Kidney epithelial cell (primary cell): ENCODE results near the gene SHLD1. TPM values are rescaled to one million over a fixed set of nuclear protein-coding genes. Genes with fewer than 3 reads are reported as not detected.

ENCODE experiments used
- DNase-seq: peaks from one replicate; pipeline ENCODE4 v3.0.0-alpha.2; 2010; ENCODE audit warnings: low read depth
- H3K27me3 ChIP-seq: 2 replicates; pipeline ENCODE4 v1.6.0; 2011; ENCODE audit warnings: low read length; ENCODE audit not compliant: control insufficient read depth, insufficient read depth
- H3K36me3 ChIP-seq: 2 replicates; pipeline ENCODE4 v1.5.1; 2011; ENCODE audit warnings: low read length; ENCODE audit not compliant: control insufficient read depth, insufficient read depth
- H3K4me3 ChIP-seq: 2 replicates; pipeline ENCODE4 v1.5.1; 2011; ENCODE audit warnings: low read depth, mild to moderate bottlenecking, control low read depth, low read length
- total RNA-seq: library from RNA; depleted of rRNA; stranded (reverse); fragments of >200 nt; gene quantifications from 2 replicates; pipeline ENCODE4 v1.2.3, GENCODE V29; 2015
- TF ChIP-seq, protein P1 (sequence below): IDR thresholded peaks from 2 replicates; pipeline ENCODE4 v1.5.1; 2011; ENCODE audit warnings: mild to moderate bottlenecking, moderate library complexity, low read length, control low read depth, inconsistent platforms; ENCODE audit not compliant: insufficient read depth, poor library complexity, severe bottlenecking

Gene SHLD1
- total RNA-seq, 1 donor from 2014 or later, result 1.3 TPM

DNA sequence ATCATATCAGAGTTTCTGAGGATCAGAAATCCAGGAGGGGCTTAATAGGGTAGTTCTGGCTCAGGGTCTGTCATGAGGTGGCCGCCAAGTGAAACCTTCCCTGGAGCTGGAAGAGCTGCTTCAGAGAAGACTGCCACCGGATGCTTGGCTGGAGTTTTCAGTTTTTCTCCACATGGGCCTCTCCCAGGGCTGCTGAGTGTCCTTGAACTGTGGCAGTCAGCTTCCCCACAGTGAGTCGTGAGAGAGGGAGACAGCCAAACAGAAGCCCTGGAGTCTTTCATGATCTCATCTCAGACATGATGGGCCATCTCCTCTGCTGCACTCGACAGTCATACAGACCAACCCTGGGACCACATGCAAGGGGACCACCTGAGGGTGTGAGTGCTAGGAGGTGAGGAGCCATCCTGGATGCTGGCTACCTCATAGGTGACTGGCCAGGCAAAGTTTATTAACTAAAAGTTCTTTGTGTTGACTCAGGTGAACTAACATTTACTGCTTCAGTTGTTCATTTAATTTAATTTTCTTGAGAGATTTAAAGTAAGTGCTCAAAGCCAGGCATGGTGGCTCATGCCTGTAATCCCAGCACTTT, 71.5 kb downstream of the SHLD1 start:
- DNase-seq, result no peak
- Histone ChIP-seq H3K27me3 (no peaks in the 10 kb centered on the region), H3K36me3 (no peaks in the 10 kb centered on the region), H3K4me3 (no peak overlapping the region)
- TF ChIP-seq, protein P1, sequence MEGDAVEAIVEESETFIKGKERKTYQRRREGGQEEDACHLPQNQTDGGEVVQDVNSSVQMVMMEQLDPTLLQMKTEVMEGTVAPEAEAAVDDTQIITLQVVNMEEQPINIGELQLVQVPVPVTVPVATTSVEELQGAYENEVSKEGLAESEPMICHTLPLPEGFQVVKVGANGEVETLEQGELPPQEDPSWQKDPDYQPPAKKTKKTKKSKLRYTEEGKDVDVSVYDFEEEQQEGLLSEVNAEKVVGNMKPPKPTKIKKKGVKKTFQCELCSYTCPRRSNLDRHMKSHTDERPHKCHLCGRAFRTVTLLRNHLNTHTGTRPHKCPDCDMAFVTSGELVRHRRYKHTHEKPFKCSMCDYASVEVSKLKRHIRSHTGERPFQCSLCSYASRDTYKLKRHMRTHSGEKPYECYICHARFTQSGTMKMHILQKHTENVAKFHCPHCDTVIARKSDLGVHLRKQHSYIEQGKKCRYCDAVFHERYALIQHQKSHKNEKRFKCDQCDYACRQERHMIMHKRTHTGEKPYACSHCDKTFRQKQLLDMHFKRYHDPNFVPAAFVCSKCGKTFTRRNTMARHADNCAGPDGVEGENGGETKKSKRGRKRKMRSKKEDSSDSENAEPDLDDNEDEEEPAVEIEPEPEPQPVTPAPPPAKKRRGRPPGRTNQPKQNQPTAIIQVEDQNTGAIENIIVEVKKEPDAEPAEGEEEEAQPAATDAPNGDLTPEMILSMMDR, result no peak

DNA sequence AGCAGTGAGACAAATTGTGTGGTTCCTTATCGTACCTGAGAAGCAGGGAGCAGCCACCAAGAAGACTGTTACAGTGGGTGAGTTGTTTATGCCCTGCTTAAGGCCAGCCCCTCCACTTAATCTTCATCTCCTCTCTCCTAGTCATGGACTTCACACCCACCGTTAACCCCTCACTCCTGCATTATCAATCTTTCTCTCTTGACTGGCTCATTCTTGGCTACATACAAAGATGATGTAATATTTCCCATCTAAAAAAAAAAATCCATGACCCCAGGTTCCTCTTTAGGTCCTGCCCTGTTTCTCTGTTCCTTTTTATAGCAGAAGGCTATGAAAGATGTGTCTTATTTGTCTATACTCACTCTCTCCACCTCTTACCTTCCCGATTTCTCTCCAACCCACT, 72.4 kb downstream of the SHLD1 start:
- no peaks in the 10 kb centered on the region for H3K36me3 ChIP-seq
- TF ChIP-seq, protein P1, result no peak
- no peak for DNase-seq
- H3K27me3 ChIP-seq, result no peaks in the 10 kb centered on the region
- H3K4me3 ChIP-seq, result no peak overlapping the region

DNA sequence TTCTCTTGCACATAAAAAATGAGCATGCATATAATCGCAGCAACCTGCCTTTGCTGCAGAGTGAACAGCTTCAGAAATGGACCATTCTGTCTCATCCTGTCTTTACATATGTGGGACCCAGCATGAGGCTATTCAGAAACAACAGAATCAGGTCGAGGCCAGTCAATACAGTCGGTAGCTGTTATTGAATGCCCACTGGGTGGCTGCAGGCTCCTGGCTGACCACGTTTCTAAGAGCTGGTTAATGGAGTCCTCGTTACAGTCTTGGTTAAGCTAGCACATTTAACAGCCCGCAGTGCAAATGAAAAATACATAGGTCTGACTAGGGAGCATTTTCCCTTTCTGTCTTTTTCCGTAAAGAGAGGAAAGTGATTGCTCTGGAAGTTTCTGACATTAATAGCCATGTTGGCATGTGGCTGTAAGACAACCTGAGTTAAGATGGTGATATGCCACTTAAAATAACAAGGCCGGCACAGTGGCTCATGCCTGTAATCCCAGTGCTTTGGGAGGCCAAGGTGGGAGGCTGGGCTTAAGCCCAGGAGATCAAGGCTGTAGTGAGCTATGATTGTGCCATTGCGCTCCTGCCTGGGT, 75.0 kb downstream of the SHLD1 start:
- Histone ChIP-seq H3K4me3 (no peak overlapping the region), H3K27me3 (no peaks in the 10 kb centered on the region), H3K36me3 (no peaks in the 10 kb centered on the region)
- no peak for DNase-seq
- TF ChIP-seq, protein P1, result no peak

DNA sequence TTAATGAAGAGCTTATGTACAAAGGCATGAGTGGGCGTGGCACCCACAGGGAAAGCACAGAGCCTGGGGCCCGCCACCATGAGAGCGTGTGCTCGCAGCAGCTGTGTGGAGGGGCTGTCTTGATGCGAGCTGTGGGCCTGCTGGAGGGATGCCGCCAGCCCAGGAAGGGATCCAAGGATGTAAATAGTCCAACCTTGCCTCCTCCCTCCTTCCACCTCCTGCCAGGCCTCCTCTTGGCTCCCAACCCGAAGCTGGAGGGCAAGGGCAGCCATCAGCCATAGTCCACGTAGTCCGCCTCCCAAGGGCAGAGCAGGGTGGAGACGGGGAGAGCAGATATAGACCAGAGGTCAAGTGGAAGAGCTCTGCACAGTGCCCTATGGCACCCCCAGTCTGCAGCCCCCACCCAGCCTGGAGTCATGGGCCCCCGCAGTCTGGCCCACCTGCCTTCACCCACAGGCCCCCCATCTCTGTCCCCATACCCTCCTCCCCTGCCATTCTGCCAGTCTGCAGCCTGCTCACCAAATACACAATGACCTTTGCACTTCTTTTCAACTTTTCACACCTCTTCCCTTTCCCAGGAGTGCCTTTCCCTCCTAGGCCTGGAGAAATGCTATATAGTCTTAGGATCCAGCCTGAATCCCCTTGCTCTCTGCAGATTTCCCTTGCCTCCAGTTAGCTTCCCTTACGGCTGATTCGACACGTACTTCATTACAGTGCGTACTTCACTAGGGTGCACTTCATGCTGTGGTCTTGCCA, 77.1 kb downstream of the SHLD1 start:
- Histone ChIP-seq H3K36me3 (no peaks in the 10 kb centered on the region), H3K4me3 (no peak overlapping the region), H3K27me3 (no peaks in the 10 kb centered on the region)
- no peak for DNase-seq
- TF ChIP-seq, protein P1, result no peak

DNA sequence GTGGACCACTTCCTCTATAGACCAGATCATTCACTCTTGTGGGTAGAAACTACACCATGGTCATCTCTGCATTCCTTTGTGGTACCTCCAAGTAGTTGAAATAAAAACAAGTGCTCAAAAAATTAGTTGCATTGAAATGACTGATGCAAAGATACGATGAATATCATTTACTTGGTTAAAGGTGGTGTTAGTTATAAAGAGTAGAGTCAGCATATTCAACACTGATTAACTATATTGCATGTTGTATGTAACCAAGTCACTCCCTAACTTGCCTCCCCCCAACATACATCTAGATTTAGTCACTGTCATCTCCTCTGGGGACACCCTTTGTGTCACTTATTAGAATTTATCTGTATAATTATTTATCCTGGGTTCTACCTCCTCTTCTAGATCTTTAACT, 77.7 kb downstream of the SHLD1 start:
- H3K27me3 ChIP-seq, result no peaks in the 10 kb centered on the region
- H3K36me3 ChIP-seq, result no peaks in the 10 kb centered on the region
- DNase-seq, result no peak
- no peak overlapping the region for H3K4me3 ChIP-seq
- TF ChIP-seq, protein P1, result no peak
